Fibroblast of peridontal ligament (primary cell): ENCODE measurements around the gene GPC5.

Source experiments
- DNase-seq: peaks from one replicate; pipeline ENCODE4 v3.0.0-alpha.2; 2010; ENCODE audit errors: extremely low read depth

The GPC5 gene

GRCh38 chr13:92362717-92363116, 964.3 kb downstream of the GPC5 start:
- no peak for DNase-seq

GRCh38 chr13:92365904-92366303, 967.5 kb downstream of the GPC5 start:
- no peak for DNase-seq

GRCh38 chr13:92377396-92377795, 979.0 kb downstream of the GPC5 start:
- no peak for DNase-seq

GRCh38 chr13:92379371-92379770, 981.0 kb downstream of the GPC5 start:
- DNase-seq: no peak

GRCh38 chr13:92384410-92384809, 986.0 kb downstream of the GPC5 start:
- DNase-seq: no peak

- no peak for DNase-seq
These were observed 988.8 kb downstream of the GPC5 start for GRCh38 chr13:92387245-92387644.

GRCh38 chr13:92390217-92390616, 991.8 kb downstream of the GPC5 start:
- no peak for DNase-seq

- DNase-seq: no peak
These were observed 1005.2 kb downstream of the GPC5 start for GRCh38 chr13:92403606-92404005.

- no peak for DNase-seq
These were observed 1009.4 kb downstream of the GPC5 start for GRCh38 chr13:92407858-92408257.

GRCh38 chr13:92412481-92412880, 1014.1 kb downstream of the GPC5 start:
- DNase-seq: no peak

- no peak for DNase-seq
These were observed 1014.6 kb downstream of the GPC5 start for GRCh38 chr13:92412996-92413395.

- DNase-seq: no peak
These were observed 1015.0 kb downstream of the GPC5 start for GRCh38 chr13:92413452-92413851.

GRCh38 chr13:92414851-92415250, 1016.4 kb downstream of the GPC5 start:
- no peak for DNase-seq

- no peak for DNase-seq
These were observed 1017.4 kb downstream of the GPC5 start for GRCh38 chr13:92415781-92416180.

- DNase-seq: no peak
These were observed 1020.5 kb downstream of the GPC5 start for GRCh38 chr13:92418818-92419412.

- DNase-seq: no peak
These were observed 1030.8 kb downstream of the GPC5 start for GRCh38 chr13:92429231-92429630.

GRCh38 chr13:92433386-92433785, 1035.0 kb downstream of the GPC5 start:
- no peak for DNase-seq

GRCh38 chr13:92433963-92434362, 1035.5 kb downstream of the GPC5 start:
- no peak for DNase-seq

- no peak for DNase-seq
These were observed 1038.5 kb downstream of the GPC5 start for GRCh38 chr13:92436924-92437323.

- DNase-seq: no peak
These were observed 1045.8 kb downstream of the GPC5 start for GRCh38 chr13:92444244-92444643.

GRCh38 chr13:92451060-92451459, 1052.6 kb downstream of the GPC5 start:
- no peak for DNase-seq

GRCh38 chr13:92452840-92453239, 1054.4 kb downstream of the GPC5 start:
- no peak for DNase-seq

GRCh38 chr13:92459306-92459705, 1060.9 kb downstream of the GPC5 start:
- no peak for DNase-seq

GRCh38 chr13:92460479-92460878, 1062.1 kb downstream of the GPC5 start:
- no peak for DNase-seq
